Right lobe of liver (tissue), 6 donors: ENCODE data around the gene CLHC1. TPM values are rescaled to one million over a fixed set of nuclear protein-coding genes. Genes with fewer than 3 reads are reported as not detected.
A peak's percentile ranks its signal among the peaks of the same experiment; 100 is the strongest.

Experiments
- ATAC-seq, 4 donors: fragments of 200-7000 bp; cut with Tn5 transposase; one replicate each; pipeline ENCODE4 v1.9.1; 2020; ENCODE audit warnings: mild to moderate bottlenecking in 4 of 4, moderate library complexity in 4 of 4
- DNase-seq, 3 donors: peaks; one replicate each; pipeline ENCODE4 v3.0.0-alpha.2; 2020
- H3K27ac ChIP-seq, 3 donors: fragments of 200-600 bp; one replicate each; pipeline ENCODE4 v1.8.0; 2022
- H3K27me3 ChIP-seq, 2 donors: fragments of 200-600 bp; one replicate each; pipeline ENCODE4 v1.8.0; 2022
- H3K36me3 ChIP-seq, 4 donors: fragments of 200-600 bp; sonication (generic) in 1 of 4; one replicate each; pipeline versions ENCODE4 v1.5.1 to v1.8.0; 2017 to 2022; ENCODE audit warnings: control low read depth in 1 of 4
- H3K4me1 ChIP-seq, 4 donors: fragments of 200-600 bp; sonication (generic) in 1 of 4; one replicate each; pipeline versions ENCODE4 v1.5.1 to v1.8.0; 2017 to 2022; ENCODE audit warnings: control low read depth in 1 of 4
- H3K4me3 ChIP-seq, 3 donors: fragments of 200-600 bp; one replicate each; pipeline ENCODE4 v1.8.0; 2022
- H3K9me3 ChIP-seq, 4 donors: fragments of 200-600 bp; sonication (generic) in 1 of 4; one replicate each; pipeline versions ENCODE4 v1.5.1 to v1.8.0; 2017 to 2022; ENCODE audit warnings: control low read depth in 1 of 4
- CTCF ChIP-seq, 4 donors: fragments of 200-600 bp in 3 of 4; fragments of 450-650 bp in 1 of 4; IDR thresholded peaks; one replicate each; pipeline versions ENCODE4 v1.5.1 to v1.8.0; 2016 to 2022; ENCODE audit warnings: antibody characterized with exemption in 4 of 4, mild to moderate bottlenecking in 2 of 4
- POLR2A ChIP-seq: fragments of 450-650 bp; IDR thresholded peaks from one replicate; pipeline ENCODE4 v1.6.1; 2017; ENCODE audit warnings: antibody characterized with exemption, mild to moderate bottlenecking
- WGBS: methylation state at CpG from one replicate; pipeline ENCODE4 v1.1.6; 2018; ENCODE audit warnings: low coverage, low lambda C conversion rate; ENCODE audit not compliant: insufficient coverage; ENCODE audit errors: missing lambda C conversion rate; 5-methylcytosine and 5-hydroxymethylcytosine counted together
- intact Hi-C, 2 donors: fragments of 100-400 bp; cut with DNase I; formaldehyde crosslinking; loops; one replicate each; pipeline versions ENCODE4 v1.11.2 to v1.14.1; 2022
- total RNA-seq, 6 experiments: library from RNA; depleted of rRNA in 2 of 6; stranded (reverse); fragments of >200 nt in 2 of 6; fragmentation: NEBNext Ultra II Directional in 3 of 6; extraction: Animal tissue kit (Norgen Biotek cat#: 25700) in 3 of 6; gene quantifications; one replicate each; pipeline versions ENCODE4 v1.1.0 to v1.2.4, GENCODE V29; 2016 to 2023
- donor health status: DM: no; HTN: yes; CAD: no.
- donor health status: DM: no; HTN: no; CAD: no.
- donor health status: DM: no; HTN: no; CAD: no.
- donor health status: DM: no; HTN: yes; CAD: no.
- donor health status: DM: no; HTN: yes; CAD: no.

The CLHC1 gene
- total RNA-seq, 6 experiments from 2014 or later = 1.5 to 5.0 (median 3.7) TPM

GRCh38 chr2:55161295-55162210, 70.5 kb downstream of the CLHC1 start:
- Histone ChIP-seq H3K36me3 (no peaks in the 10 kb centered on the region), H3K27ac (no peak overlapping the region), H3K9me3 (no peaks in the 10 kb centered on the region), H3K4me3 (no peak overlapping the region), H3K27me3 (no peaks in the 10 kb centered on the region), H3K4me1 (peaks cover 0 to 15% (median 0%) of the 10 kb centered on the region in 4 donors)
- intact Hi-C loops = loop anchor here (10.0 kb wide), 2 partner anchors 137 to 267 kb away; no protein-coding TSS in a partner anchor
- TF ChIP-seq CTCF (IDR thresholded peaks at IDR 0.05) (no peak), POLR2A (no peak)
- no peak for DNase-seq
- peak; percentile 13 to 49 (median 25) for ATAC-seq
- 68% methylated on average over 10 of the region's 10 CpGs for WGBS

- ATAC-seq = no peak
Measured at GRCh38 chr2:55160422-55160821, 71.7 kb downstream of the CLHC1 start.

GRCh38 chr2:55159752-55160151, 72.3 kb downstream of the CLHC1 start:
- peaks cover 0 to 15% (median 0%) of the 10 kb centered on the region in 4 donors for H3K4me1 ChIP-seq
- intact Hi-C loops = loop anchor here (10.0 kb wide), 2 partner anchors 135 to 265 kb away; no protein-coding TSS in a partner anchor
- H3K27ac ChIP-seq = no peak overlapping the region
- H3K36me3 ChIP-seq = no peaks in the 10 kb centered on the region
- H3K27me3 ChIP-seq = no peaks in the 10 kb centered on the region
- ATAC-seq = no peak
- H3K9me3 ChIP-seq = no peaks in the 10 kb centered on the region
- WGBS = 82% methylated on average over 2 of the region's 2 CpGs
- no peak for DNase-seq
- no peak for TF ChIP-seq POLR2A
- no peak for TF ChIP-seq CTCF (IDR thresholded peaks at IDR 0.05)
- H3K4me3 ChIP-seq = no peak overlapping the region

More at GRCh38 chr2:55160422-55160821, 71.7 kb downstream of the CLHC1 start:
- Histone ChIP-seq H3K36me3 (no peaks in the 10 kb centered on the region), H3K4me1 (peaks cover 0 to 15% (median 0%) of the 10 kb centered on the region in 4 donors), H3K27me3 (no peaks in the 10 kb centered on the region), H3K27ac (no peak overlapping the region), H3K4me3 (no peak overlapping the region), H3K9me3 (no peaks in the 10 kb centered on the region)
- DNase-seq = no peak
- intact Hi-C loops = loop anchor here (10.0 kb wide), 2 partner anchors 136 to 266 kb away; no protein-coding TSS in a partner anchor
- WGBS = 43% methylated on average over 1 of the region's 2 CpGs
- no peak for TF ChIP-seq CTCF (IDR thresholded peaks at IDR 0.05)
- no peak for TF ChIP-seq POLR2A

- TF ChIP-seq CTCF (IDR thresholded peaks at IDR 0.05) (no peak), POLR2A (no peak)
- intact Hi-C loops = loop anchor here in 1 of 2 donors (10.0 kb wide), 1 partner anchor 134 kb away; no protein-coding TSS in a partner anchor
- H3K27me3 ChIP-seq = no peaks in the 10 kb centered on the region
- DNase-seq = peak in 1 of 3 donors; percentile 42
- ATAC-seq = peak; percentile 21 to 44 (median 34)
- WGBS = 53% methylated on average over 2 of the region's 4 CpGs
- no peaks in the 10 kb centered on the region for H3K9me3 ChIP-seq
- H3K4me3 ChIP-seq = no peak overlapping the region
- no peaks in the 10 kb centered on the region for H3K36me3 ChIP-seq
- peaks cover 0 to 10% (median 0%) of the 10 kb centered on the region in 4 donors for H3K4me1 ChIP-seq
- peak overlapping the region in 1 of 3 donors; percentile 28 for H3K27ac ChIP-seq
Measured at GRCh38 chr2:55159037-55159651, 72.9 kb downstream of the CLHC1 start.
